GM20431 (cell line): Measurements from ENCODE around the gene IP6K1.

ENCODE experiments used
- in situ Hi-C: fragments of 300-500 bp; cut with MseI, MboI; formaldehyde crosslinking; loops from one replicate; pipeline ENCODE4 v1.15.0; 2020; ENCODE audit warnings: low sequenced_read_pairs; ENCODE audit not compliant: unreplicated experiment

Gene IP6K1

DNA sequence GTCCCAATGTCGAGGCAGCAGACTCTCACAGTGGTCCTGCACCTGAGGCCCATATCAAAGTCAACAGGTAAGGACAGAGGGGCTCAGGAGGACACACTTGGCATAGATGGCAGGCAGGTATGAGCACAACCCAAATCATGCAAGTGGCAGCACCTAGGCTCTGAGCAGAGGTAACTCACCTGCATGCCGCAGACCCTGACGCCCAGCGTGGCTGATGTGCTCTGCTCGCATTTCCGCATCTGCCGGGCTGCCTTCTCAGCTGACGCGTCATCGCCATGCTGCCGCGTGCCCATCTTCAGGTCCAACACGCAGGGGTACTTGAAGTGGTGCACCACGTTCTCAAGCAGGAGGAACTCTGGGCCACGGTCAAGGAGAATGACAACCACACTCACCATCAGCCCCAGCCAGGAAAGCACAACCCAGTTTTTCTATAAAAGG, 58.4 kb downstream of the IP6K1 start:
- in situ Hi-C loops = no loop called here

DNA sequence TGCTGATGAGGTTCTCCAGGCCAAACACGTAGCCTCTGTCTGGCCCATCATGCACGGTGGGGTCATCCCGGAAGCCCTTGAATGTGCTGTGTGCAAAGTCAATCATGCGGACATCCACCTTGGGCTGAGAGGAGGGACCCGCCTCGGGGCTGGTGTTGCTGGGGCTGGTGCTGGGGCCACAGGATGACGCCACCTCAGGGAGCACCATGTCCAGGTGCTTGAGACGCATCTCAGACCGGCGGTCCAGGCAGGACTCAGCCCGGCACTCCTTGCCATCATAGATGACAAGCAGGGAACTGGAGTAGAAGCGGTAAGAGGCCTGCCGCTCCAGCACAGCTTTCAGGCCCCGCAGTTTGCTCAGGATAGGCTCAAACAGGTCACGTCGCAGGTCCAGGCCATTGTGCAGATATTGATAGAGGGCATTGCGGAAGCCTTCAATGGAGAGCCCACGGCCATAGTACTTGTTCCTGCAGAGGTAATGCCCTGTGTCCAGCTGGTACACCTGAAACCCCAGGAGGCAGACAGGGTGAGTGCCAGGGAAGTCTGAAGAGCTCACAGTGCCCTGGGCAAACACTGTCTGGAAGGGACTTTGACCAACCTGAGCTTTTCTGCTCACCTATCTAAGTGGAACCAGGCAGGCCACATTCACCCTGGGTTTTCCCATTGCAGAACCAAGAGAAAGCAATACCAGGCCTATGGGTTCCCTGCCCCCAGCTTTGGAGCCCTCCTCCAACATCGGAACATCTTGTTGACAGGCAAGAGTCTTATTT, 59.0 kb downstream of the IP6K1 start:
- in situ Hi-C loops = no loop called here

DNA sequence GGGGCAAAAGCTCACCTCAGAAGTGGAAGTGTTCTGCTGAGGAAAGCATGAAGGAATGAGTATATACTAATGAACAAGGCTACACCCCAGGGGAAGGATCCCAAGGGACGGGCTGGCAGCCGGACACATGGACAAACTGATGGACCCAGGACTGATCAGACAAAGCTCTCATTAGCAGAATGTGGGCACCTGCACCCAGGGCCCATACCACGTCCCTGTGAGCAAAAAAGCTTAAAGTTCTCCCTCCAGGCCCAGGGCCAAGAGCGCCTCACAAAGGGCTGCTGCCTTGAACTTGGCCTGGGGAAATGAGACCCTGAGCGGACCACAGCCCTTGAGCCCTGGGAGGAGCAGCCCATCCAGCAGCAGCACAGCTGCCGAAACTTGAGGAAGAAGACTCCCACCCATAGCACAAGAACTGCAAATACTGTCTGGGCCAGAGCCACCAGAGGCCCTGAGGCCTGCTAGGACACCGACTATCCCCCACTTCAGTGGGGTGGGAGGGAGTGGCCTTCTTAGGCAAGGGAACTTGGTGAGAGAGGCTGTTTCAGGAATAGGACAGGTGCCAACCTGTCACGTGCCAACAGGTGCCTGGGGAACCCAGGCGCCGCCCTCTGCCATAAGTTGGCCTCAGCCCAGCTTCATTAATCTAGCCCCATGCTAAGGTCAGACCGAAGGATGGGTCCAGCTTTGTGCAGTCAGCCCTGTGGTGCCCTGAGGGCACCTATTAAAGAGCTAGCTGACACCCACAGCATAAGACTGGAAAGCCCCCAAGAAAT, 60.2 kb downstream of the IP6K1 start:
- in situ Hi-C loops = no loop called here

- in situ Hi-C loops = no loop called here
Observed at GRCh38 chr3:49724586-49724985, 61.8 kb downstream of the IP6K1 start.

GRCh38 chr3:49723628-49724551, 62.5 kb downstream of the IP6K1 start, which contains the start of gene GMPPB:
GMPPB (minus strand) TSS chr3:49723951; CDS start chr3:49723726, 225 bp downstream.
- in situ Hi-C loops = no loop called here

DNA sequence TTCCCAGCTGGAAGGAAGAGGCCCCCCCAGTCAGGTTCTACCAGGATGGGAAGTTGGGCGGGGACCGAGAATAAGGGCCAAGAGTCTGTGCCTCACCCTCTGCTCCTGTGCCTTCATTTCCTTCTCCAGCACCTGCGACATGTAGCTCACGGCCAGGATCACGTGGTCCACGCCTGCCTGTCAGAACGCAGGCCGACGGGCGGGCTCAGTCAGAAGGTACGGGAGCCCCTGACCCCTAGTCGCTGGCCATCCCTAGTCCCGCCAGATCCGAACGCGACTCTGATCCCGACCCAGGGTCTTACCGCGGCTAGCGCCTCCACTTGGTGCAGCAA, 63.1 kb downstream of the IP6K1 start:
- in situ Hi-C loops = no loop called here

GRCh38 chr3:49722896-49723295, 63.4 kb downstream of the IP6K1 start:
- in situ Hi-C loops = no loop called here

DNA sequence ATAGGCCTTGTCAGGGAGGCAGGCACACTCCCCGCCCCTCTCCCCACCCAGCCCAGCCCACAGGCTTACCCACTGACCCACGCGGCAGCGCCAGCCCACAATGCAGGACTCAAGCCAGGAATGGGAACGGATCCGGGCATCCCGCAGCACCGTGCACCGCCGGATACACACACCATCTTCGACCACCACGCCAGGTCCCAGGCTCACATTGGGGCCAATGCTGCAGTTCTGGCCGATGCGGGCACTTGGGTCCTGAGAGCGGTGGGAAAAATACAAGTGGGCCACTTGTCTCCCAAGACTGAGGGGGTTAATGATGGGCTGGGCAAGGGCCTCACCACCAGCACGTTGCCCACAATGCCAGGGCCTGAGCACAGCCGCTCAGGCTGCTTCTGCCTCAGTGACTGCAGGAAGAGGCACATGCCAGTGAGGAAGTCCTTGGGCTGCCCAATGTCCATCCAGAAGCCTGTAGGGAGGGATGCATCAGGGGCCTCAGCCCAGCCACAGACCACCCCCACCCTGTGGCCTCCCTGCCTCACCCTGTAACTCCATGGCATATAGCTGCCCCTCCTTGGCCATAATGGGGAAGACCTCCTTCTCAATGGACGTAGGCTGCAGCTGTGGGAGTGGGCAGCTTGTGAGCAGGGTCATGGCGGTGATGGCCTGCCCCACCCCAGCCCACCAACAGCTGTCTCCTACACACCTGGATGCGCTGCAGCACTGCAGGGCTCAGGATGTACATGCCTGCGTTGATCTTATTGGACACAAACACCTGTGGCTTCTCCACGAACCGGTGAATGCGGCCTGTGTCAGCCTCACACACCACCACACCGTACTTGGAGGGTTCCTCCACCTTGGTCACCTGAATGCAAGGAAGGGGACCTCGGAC, 64.2 kb downstream of the IP6K1 start:
- in situ Hi-C loops = no loop called here

- in situ Hi-C loops = no loop called here
Observed at GRCh38 chr3:49721596-49721895, 64.8 kb downstream of the IP6K1 start.

- in situ Hi-C loops = no loop called here
Observed at GRCh38 chr3:49720855-49721595, 65.3 kb downstream of the IP6K1 start.

DNA sequence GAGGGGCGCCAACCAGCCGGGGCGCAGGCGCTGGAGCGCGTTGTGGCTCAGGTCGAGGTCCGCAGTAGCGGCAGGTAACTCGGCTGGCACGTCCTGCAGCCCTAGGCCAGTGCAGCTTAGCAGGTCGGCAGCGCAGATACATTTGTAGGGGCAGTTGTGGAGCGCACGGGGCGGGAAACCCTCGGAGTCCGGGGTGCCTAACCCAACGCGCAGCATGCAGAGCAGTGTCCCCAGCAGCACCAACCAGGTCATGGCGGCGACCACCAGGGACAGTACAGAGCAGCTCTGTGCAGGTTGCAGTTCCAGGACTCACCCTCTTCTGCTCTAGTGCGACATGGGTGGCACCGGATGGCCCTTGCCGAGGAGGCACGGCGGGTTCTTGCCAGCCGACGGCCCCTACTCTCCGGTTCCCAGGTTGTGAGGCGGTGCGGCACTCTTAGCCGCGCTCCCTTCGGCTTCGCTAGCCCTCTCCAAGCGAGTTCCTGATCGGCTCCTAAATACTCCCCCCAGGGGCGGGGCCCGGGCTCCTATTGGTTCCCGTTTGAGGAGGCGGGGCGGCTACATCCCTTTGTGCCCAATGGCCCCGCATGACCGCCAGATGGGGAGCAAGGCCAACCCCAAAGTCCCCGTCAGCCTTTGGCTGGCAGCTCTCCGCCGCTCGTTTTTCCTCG, 67.0 kb downstream of the IP6K1 start, which contains the start of gene AMIGO3:
Gene AMIGO3, minus strand, starts transcription at position 471 of the 671 bp plus-strand sequence. Its CDS starts 219 bp downstream, at position 252.
- in situ Hi-C loops = no loop called here

DNA sequence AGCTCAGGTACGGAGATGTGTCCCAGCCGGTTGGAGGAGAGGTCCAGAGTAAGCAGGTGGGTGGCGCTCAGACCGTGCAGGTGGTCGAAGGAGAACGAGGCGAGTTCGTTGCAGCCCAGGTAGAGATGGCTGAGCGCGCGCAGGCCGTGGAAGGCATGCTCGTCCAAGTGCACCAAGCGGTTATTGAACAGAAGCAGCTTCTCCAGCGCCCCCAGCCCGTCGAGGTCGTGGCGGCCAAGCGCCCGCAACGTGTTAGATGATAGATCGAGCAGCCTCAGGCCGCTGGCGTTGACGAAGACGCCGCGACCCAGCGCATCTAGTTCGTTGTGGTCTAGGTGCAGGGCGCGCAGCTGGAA, 67.5 kb downstream of the IP6K1 start:
- in situ Hi-C loops = no loop called here

GRCh38 chr3:49717959-49718857, 68.1 kb downstream of the IP6K1 start:
- in situ Hi-C loops = no loop called here

GRCh38 chr3:49717211-49717958, 69.0 kb downstream of the IP6K1 start:
- in situ Hi-C loops = no loop called here

DNA sequence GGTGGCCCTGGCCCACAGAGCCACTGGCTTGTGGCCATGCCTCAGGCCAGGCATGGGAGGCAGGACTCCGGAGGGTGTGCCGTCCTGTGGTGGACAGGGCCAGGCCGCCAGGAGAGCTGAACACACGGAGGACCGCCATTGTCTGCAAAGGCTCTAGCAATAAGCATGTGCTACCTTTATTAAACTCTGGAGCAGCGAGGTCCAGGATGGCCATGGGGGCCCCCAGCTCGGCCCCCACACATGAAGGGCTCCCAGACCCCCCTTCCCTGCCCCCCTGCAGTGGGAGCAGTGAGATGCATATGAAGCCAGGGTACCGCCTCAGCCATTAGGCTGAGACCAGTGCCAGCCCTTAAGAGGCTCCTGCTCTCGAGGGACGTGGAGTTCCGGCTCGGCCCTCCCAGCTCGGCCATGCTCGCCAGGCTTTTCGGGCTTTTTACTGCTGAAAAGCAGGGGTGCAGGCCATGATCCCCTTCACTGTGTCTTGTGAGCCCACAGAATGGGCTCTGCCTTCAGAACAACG, 69.6 kb downstream of the IP6K1 start:
- in situ Hi-C loops = no loop called here

DNA sequence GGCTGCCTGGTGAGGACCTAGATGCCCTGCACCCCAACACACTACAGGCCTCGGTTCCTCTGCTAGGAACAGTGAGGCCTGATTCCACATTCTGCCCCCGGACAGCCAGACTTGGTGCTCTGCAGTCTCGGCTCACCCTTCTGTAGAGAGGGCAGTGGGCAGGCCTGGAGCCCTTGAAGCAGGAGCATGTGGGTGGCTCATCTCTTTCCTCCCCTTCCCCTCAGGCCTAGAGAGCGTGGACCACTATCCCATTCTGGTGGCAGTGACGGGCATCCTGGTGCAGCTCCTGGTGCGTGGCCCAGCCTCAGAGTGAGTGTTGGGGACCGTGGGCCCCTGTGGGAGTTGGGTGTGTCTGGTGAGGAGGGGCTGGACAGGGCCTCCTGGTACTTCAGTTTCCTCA, 70.2 kb downstream of the IP6K1 start:
- in situ Hi-C loops = no loop called here
